Measurements from ENCODE around the gene AGPAT2.

AGPAT2 gene

DNA sequence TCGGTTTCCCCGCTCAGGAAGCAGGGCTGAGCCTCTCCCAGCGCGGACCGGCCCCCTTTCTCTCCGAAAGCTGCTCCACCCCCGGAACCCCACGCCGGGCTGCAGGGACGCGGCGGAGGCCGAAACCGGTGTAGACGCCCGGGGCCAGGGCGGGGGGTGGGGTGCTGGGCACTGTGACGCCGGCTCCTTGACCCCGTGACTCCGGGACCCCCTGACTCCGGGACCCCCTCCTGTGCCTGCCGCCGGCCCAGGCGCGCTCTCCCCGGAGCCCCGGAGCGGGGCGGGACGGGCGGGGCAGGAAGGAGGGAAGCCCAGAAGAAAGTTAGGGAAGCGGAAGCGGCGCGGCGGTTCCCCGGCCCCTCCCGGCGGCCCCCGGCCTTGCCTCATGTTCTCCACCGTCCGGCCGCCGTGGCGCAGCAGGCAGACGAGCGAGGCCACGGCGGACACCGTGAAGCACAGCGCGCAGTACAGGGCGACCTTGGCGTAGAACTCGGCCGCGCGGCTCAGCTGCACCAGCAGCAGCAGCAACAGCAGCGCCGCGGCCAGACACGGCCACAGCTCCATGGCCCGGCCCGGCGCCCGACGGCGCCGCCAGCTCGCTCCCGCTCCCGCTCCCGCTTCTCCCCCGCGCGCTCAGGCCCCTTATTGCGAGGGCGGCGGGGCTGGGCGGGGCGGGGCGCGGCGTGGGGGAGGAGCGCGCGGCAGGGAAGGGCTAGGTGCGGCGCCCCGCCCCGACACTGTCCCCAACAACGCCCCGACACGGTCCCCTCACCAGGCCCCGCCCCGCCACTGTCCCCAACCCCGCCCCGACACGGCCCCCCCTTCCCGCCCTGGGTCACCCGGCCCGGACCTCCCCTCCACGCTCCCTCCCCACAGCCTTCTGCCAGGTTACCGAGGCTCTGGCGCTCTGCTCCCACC is at the start of gene AGPAT2:
AGPAT2 (minus strand) TSS at position 664 of the 918 bp plus-strand sequence; CDS start at position 564, 100 bp downstream.
- DNase-seq = peak; percentile 82

DNA sequence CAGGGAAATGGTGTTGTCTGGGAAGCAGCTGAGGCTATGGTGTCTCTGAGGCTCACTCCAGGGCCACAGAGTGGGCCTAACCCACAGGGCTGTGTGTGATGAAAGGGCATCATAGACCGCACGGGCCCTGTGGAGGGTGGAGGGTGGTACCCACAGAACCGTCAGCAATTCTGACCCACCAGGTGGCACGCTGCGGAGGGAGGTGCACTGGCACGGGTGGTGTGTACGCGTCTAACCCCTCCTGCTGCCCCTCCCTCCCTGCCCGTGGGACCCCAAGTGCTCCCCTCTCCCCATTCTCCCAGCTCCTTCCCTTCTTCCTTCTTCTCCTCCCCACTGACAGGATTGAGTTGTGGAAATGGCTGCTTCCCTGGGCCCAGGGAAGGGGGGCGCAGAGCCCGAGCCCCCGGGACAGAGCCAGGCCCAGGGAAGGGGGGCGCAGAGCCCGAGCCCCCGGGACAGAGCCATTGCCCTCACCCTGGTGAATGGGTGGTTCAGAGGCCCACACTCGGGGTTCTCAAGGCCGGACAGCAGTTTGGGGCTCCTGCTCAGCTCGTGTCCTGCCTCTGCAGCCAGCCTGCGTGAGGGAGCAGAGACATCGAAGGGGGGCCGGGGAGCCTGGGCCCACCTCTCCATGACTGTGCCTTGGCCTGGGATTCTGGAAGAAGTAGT is 48.7 kb upstream of the AGPAT2 start:
- no peak for DNase-seq

DNA sequence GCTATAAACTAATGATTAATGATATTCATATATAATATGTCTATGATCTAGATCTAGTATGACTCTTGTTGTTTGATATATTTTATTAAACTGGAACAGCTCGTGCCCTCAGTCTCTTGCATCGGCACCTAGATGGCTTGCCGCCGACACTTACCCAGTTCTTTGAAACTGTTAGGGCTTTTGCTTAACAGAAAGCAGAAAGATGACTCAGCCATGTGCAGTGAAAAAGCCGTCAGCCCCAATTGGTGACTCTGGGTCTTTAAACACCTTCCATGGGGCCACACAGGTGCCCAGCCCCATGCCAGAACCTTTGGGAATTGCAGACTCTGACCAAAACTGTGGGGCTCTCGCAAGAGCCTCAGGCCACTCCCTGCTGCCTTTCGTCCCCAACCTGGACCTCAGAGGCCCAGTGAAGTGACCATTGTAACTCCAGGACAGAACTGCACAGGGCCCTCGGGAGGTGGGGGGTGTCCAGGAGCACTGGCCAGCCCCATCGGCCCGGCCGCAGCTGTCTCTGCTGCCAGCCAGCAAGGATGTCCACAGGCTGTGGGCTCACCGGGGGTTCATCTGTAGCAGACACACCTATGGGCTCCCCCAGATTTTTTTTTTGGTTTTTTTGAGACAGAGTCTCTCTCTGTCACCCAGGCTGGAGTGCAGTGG is 47.7 kb upstream of the AGPAT2 start:
- no peak for DNase-seq

DNA sequence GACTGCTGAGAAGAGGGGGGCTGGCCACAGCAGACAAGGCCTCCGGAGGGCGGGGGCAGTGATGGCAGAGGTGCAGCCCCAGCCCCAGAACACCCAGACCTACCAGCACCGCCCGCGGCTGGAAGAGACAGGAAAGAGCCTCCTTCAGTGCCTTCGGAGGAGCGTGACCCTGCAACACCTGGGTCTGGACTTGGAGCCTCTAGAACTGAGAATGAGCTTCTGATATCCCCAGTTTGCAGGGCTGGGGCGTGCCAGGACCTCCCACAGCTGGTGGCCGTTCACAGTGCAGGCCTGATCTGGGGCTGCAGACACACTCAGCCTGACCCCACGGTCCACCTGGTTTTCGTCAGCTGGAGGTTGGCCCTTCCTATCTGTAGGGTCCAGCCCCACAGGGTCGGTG is 46.4 kb upstream of the AGPAT2 start:
- DNase-seq = no peak

DNA sequence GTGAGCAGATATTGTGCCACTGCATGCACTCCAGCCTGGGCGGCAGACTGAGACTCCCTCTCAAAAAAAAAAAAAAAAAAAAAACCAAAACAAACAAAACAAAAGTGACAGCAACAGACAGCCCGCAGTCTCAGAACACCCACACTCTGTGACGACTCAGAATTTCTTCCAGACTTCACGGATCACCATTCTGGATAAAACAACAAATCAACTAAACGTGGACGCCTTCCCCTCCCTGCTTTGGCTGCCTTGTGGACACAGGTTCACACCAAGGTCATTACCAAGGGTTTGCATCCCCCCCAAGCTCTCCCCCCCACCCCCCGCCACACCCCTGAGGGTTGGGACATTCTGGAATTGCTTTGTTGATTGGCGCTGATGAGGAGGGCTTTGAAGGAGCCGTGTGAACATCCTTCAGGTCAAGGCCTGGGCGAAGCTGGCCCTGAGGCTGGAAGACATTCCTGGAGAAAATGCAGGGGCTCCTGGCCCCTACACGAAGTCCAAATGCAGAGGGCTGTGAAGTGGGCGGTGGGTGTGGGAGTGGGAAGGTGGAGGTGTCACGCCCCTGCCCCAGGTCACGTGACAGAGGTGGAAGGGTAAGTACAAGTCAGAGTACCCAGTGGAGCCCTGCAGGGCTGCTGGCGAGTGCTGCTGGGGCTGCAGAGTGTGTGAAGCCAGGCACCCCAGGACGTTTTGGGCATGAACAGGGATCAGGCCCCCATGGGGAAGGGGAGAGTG is 45.4 kb upstream of the AGPAT2 start:
- no peak for DNase-seq

DNA sequence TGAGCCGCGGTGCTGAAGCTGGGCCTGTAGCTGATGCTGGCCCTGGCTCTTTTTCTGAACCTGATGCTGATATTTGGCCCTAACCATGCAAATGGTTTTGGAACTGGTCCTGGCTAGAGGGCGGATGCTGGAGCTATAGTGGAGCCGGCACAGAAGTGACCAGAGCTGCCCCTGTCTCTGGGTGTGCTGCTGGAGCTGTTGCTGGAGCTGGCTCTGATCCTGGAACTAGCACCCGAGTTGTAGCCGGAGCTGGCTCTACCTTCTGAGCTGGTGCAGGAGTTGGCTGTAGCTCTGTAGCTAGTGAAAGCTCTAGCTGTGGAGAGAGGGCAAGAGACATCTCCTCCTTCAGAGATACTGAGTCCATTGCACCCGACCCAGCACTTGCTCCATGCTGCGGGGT is 42.7 kb upstream of the AGPAT2 start:
- no peak for DNase-seq

DNA sequence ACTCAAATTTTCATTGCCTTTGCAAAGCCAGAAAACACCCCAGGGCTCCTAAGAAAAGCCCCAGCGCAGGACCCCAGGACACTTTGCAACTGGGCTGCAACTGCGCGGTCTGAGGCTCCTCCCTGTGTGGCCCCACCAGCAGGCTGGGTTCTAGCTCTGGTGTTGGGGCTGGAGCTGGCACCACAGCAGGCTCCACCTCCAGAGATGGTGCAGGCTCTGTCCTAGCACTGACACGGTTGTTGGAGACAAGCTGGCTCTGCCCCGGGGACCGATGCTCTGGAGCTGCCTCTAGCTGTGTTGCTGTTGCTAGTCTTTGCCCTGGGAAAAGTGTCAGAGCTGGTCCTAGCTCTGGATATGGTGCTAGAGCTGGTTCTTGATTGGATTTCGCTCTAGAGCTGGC is 41.9 kb upstream of the AGPAT2 start:
- no peak for DNase-seq

DNA sequence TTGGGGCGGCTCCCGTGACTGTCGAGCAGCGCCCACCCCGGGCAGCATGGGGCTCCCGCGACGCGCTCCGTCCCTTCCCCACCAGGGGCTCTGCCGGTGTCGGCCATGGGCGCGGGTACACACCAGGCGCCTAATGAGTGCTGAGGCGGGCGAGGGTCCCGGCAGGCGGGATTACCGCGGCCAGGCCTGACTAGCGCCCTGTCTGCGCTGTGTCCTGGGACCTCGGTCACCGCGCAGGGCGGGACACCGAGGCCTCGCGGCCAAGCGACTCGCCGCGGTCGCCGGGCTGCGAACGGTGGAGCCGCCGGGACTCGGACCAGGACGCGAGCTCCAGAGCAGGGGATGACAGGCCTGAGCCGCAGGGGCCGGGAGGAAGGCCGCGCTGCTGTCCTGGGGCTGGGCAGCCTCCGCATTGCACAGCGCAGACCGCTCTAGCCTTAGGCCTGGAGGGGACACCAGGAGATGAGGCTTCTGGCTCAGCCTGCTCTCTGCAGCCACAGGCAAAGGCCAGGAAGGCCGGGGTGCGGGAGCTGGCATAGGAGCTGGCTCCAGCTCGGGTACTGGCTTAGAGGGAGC is 41.4 kb upstream of the AGPAT2 start:
- DNase-seq = no peak

DNA sequence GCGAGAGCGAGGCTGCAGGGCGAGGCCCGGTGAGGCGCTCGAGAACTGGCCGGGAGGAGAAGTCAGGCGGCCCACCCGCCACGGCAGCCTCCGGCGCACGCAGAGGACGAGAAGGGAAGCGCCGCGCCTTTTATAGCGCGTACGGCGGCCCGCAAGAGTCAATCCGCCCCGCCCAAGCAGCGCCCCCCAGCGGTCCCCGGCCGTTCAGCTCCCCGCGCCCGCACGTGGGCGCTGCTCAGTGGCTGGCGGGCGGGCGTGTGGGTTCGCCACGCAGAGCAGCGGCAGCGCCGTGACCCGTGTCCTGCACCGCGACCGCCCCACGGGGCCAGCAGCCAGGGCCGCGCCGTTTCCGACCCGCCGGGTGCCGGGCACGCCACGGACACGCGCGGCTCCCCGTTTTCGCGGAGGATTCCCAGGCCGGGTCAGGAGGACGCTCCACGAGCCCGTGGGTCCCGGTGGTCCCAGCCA is 40.9 kb upstream of the AGPAT2 start:
- DNase-seq = peak; percentile 93

DNA sequence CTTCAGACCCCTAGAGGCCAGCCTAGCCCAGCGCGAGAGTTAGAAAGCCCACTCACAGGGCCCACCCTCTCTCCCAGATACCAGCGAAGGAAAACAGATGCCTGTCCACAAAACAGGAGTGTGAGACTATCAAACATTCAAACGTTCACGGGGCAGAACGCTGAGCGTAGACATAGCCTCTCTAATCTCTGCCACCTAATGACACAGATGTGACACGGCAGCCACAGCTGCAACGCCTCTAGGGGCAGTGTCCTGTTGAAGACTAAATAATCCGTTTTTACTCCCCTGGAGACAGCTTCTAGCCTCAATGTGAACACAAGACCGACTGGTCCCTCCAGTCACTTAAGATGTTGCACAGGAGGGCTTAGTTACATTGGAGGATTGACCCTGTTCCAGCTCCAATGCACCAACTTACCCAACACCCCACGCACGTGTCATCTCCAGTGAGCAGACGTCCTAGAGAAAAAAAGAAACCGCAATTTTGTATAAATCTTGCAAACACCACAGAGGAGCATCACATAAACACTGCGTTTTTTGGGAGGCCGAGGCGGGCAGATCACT is 39.5 kb upstream of the AGPAT2 start:
- DNase-seq = peak; percentile 43

DNA sequence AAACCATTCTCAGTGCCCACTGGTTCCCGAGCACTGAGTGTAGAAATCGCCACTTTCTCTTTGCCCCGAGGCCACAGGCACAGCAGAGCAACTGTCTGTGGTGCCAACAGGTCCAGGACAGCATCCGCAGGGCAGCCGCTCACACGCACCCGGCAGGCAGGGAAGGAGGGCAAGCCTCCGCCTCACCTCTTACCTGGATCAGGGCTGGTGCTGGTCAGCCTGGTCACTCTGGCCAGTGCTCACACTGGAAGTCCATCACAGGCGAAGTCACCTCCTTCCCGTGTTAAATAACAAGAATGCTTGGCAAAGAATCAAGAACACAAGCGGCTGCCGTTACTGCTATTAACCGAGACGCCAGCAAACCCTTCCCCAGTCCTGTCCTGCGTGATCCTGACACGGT is 38.9 kb upstream of the AGPAT2 start:
- DNase-seq = no peak

DNA sequence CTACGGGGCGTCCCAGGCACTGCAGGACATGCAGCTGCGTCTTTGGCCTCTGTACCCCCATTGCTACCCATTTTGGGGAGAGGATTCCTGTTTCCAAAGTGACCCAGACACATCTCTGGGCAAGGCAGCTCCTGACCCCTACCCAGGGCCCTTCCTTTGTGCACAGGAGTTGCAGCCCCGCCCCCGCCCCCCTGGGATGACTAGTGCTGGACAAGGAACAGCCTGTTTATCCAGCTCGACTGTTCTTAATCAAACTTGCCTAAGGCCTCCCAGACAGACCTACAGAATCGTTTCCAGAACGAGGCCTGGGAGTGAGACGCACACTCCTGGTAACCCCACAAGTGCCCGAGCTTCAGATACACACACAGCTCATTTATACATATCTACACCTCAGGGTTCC is 38.4 kb upstream of the AGPAT2 start:
- DNase-seq = no peak

DNA sequence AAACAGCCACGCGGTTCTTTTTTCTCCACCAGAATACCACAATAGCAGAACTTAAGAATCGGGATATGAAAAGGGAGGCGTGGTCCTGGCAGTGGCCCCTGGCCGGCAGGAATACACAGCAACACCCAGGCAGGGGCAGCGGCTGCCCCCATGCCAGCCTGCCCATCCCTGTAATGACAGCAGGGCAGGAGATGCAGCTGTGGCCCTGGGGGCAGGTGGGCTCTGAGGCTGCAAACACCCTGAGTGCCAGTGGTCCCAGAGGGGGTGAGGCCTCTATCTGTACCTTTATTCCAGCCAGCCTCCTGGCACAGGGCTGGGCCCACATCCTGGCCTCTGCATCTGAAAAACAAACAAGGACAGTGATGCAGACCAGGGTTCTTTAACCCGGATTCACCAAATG is 37.5 kb upstream of the AGPAT2 start:
- DNase-seq = no peak

DNA sequence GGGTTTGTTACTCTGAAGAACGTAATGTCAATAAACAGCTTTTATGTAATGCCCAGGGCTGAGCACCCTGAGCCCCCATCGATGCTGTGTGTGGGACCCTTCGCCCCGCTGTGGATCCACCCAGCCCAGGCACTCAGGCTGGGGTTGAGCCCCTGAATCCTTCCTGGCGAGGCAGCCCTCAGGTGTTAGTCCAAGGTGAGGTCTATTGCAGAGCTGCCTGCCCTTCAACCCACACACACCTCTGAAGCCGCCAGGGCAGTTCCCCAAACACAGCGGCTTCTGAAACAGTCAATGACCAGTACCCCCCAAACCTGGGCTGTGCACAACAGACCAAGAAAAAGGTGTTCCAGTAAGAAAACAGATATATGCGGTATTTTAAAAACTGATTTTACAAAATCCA is 36.7 kb upstream of the AGPAT2 start:
- no peak for DNase-seq

DNA sequence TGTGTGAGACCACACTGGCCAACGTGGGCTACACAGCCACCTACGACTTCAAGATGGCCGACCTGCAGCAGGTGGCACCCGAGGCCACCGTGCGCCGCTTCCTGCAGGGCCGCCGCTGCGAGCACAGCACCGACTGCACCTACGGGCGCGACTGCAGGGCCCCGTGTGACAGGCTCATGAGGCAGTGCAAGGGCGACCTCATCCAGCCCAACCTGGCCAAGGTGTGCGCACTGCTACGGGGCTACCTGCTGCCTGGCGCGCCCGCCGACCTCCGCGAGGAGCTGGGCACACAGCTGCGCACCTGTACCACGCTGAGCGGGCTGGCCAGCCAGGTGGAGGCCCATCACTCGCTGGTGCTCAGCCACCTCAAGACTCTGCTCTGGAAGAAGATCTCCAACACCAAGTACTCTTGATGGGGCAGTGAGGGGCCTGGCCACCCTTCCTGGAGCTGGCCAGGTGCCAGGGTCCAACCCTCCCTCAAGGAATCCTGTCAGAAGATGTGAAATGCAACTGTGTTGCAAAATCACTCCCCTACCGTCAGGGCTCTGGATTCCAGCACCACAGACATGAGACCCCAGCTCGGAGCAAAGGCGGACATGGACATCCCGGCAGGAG is 36.2 kb upstream of the AGPAT2 start:
- DNase-seq = no peak

DNA sequence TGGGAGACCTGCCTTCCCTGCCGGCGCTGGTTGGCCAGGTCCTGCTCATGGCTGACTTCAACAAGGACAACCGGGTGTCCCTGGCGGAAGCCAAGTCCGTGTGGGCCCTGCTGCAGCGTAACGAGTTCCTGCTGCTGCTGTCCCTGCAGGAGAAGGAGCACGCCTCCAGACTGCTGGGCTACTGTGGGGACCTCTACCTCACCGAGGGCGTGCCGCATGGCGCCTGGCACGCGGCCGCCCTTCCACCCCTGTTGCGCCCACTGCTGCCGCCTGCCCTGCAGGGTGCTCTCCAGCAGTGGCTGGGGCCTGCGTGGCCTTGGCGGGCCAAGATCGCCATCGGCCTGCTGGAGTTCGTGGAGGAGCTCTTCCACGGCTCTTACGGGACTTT is 35.7 kb upstream of the AGPAT2 start:
- DNase-seq = no peak

DNA sequence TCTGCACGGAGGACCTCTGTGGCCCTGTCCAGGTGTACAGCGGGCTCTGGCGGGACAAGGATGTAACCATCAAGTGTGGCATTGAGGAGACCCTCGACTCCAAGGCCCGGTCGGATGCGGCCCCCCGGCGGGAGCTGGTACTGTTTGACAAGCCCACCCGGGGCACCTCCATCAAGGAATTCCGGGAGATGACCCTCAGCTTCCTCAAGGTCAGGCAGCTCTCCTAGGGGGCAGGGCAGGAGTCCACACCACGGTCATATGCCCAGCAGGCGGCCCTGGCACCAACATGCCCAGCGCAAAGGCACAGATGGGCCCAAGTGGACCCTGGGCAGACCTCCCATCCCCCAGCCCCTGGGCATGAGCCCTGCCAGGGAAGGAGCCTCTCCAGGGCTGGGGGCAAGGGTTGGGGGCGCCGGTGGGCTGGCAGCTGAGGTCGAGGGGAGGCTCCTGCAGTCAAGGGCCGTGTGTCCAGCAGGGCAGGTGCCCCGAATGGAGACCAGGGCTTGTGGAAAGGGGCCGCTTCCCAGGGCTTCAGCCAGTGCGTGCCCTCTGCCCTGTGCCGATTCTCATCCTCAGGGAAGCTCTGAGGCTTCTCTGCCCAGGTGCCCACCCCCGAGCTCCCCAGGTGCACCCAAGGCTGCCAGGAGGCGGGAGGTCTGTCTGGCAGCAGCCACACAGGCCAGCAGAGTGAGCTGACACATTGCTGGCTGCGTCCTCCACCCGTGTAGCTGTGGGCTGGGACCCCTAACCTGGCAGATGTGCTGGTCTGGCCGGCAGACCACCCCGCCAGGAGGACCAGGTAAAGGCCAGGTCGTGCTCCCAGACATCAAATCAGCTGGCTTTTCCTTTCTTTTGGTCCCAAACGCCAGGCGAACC is 35.1 kb upstream of the AGPAT2 start:
- no peak for DNase-seq

DNA sequence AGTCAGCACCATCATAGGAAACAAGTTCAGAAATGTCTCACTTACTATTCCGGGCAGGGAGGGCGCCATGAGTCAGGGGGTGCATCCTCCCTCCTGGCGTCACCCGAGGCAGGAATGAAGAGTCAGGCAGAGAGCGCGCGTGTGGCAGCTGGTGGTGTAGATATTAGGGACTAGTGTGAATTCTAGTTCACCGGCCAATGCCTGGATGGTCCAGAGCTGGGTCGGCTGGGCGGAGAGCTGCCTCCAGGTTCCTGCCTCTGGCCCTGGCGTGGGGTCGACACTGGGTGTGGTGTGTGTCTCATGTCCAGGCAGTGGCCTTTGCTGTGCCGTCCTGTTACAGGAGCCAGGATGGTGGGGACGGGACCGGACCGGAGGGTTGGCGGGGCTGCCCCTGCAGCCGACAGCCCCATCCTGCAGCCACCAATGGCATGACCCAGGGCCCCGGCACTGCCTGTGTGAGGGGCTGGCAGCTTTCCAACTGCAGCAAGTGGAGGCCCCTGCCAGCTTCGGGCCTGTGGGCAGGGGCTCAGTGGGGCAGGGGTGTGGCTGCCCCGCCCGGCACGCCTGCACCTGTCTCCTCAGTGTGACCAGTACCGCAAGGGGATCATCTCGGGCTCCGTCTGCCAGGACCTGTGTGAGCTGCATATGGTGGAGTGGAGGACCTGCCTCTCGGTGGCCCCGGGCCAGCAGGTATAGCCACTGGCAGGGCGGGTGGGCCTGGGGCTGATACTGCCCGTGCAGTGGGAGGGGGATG is 34.3 kb upstream of the AGPAT2 start:
- DNase-seq = no peak

DNA sequence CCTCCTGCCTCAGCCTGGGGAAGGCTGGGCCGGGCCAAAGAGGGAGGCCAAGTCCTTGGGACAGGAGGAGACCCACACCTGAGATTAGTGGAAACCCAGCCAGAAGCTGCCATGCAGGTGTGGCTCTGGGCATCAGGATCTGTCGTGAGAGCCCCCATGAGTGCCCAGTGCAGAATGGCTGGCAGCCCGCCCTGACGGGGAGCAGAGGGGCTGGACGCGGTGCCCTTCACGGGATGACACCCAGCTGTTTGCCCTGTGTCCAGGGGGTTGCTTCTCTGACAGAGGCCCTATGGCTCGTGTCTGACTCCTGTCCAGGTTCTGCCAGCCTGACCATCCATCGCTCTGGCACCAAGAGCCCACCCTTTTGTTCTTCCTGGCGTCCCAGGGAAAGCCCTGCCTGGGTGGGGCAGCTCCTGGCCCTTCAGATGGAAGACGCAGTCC is 33.7 kb upstream of the AGPAT2 start:
- no peak for DNase-seq

Data from CD4-positive, alpha-beta T cell treated with Interleukin-6 for 4 hours (primary cell).